ENCODE data around the gene ADRA1B.

The ADRA1B gene

DNA sequence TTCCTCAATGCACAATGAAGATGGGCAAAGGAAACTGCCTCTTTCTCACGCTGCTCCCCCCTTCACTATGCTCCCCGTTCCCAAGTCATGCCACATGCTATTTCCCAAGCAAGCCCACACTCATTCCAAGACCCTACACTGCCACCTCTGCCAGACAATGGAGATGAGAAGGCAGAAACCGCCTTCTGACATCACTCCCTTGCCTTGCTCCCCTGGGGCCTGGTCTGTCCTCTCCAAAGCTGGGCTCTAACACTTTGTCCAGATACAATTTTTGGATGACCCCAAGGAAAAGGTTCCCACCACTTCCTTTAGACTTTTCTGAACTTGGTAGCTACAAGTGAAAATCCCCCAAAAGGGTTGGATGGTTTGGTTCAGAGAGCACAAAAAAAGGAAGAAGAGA, 7.2 kb upstream of the ADRA1B start:
- H3K9me3 Mint-ChIP-seq: no peaks in the 10 kb centered on the region
- no peak for ATAC-seq
- H3K27ac Mint-ChIP-seq: no peak overlapping the region
- H3K36me3 Mint-ChIP-seq: no peaks in the 10 kb centered on the region
- H3K4me3 Mint-ChIP-seq: no peak overlapping the region
- H3K4me1 Mint-ChIP-seq: no peaks in the 10 kb centered on the region
- DNase-seq (ENCODE audit: low spot score in 2 of 2): no peak

GRCh38 chr5:159910207-159910842, 6.0 kb upstream of the ADRA1B start:
- H3K9me3 Mint-ChIP-seq: no peaks in the 10 kb centered on the region
- H3K36me3 Mint-ChIP-seq: no peaks in the 10 kb centered on the region
- DNase-seq (ENCODE audit: low spot score in 2 of 2) (no peak), ATAC-seq (no peak)
- no peak overlapping the region for H3K27ac Mint-ChIP-seq
- peaks cover under 1% of the 10 kb centered on the region for H3K4me1 Mint-ChIP-seq
- H3K4me3 Mint-ChIP-seq: no peak overlapping the region

DNA sequence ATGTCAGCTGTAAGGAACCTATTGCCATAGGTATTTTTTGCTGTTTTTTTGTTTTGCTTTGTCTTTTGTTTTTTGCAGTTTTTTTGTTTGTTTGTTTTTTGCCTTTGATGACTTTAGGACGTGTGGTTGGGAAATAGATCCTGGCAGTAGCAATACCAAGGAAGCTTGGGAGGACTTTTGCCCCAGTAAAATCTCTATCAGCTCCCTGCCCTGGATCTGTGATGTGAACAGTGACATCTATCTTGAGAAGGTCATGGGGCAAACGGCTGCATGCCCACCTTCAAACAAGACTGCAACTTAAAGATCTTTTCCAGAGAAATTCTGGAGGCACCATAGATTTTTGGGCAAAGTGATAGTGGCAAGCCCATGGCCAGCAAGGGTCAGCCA, 5.4 kb upstream of the ADRA1B start:
- Mint-ChIP-seq H3K4me3 (no peak overlapping the region), H3K9me3 (no peaks in the 10 kb centered on the region), H3K27ac (no peak overlapping the region), H3K4me1 (peaks cover 6% of the 10 kb centered on the region), H3K36me3 (no peaks in the 10 kb centered on the region)
- no peak for DNase-seq (ENCODE audit: low spot score in 2 of 2)
- ATAC-seq: no peak

GRCh38 chr5:159911349-159911748, 4.9 kb upstream of the ADRA1B start:
- no peak overlapping the region for H3K4me3 Mint-ChIP-seq
- ATAC-seq: no peak

GRCh38 chr5:159912033-159912800, 4.1 kb upstream of the ADRA1B start:
- Mint-ChIP-seq H3K36me3 (no peaks in the 10 kb centered on the region), H3K9me3 (no peaks in the 10 kb centered on the region), H3K27ac (no peak overlapping the region), H3K4me1 (peaks cover 13% of the 10 kb centered on the region), H3K4me3 (no peak overlapping the region)
- no peak for ATAC-seq
- DNase-seq (ENCODE audit: low spot score in 2 of 2): no peak

More at GRCh38 chr5:159911349-159911748, 4.9 kb upstream of the ADRA1B start:
- no peak for DNase-seq (ENCODE audit: low spot score in 2 of 2)
- Mint-ChIP-seq H3K36me3 (no peaks in the 10 kb centered on the region), H3K9me3 (no peaks in the 10 kb centered on the region), H3K4me1 (peaks cover 7% of the 10 kb centered on the region), H3K27ac (no peak overlapping the region)

GRCh38 chr5:159913048-159913447, 3.2 kb upstream of the ADRA1B start:
- ATAC-seq (no peak), DNase-seq (ENCODE audit: low spot score in 2 of 2) (no peak)
- H3K36me3 Mint-ChIP-seq: no peaks in the 10 kb centered on the region
- H3K4me1 Mint-ChIP-seq: peaks cover 16% of the 10 kb centered on the region
- H3K9me3 Mint-ChIP-seq: no peaks in the 10 kb centered on the region
- H3K27ac Mint-ChIP-seq: no peak overlapping the region
- H3K4me3 Mint-ChIP-seq: no peak overlapping the region

DNA sequence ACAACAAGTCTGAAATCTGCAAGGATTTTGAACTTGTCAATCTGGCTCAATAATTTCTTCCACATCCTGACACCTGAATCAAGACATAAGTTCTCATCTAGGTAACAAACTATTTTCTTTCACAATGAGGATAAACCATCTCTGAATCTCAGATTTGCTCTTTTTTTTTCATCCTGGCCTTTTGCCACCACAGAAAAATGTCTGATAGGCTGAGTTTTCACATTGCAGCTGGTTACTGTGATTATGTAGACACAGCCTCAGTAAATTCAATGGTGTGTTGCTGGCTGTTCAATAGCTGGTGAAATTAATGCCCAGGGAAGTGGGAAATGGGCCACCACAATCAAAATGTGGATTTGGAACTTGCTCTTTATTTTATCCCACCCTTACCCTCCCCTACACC, 2.8 kb upstream of the ADRA1B start:
- no peak for DNase-seq (ENCODE audit: low spot score in 2 of 2)
- H3K4me1 Mint-ChIP-seq: peaks cover 16% of the 10 kb centered on the region
- no peak for ATAC-seq

GRCh38 chr5:159916841-159917761, 819 bp downstream of the ADRA1B start:
- no peak overlapping the region for H3K27ac Mint-ChIP-seq
- H3K4me3 Mint-ChIP-seq: peak overlapping the region; percentile 56
- DNase-seq (ENCODE audit: low spot score in 2 of 2) (no peak), ATAC-seq (no peak)
- H3K4me1 Mint-ChIP-seq: peaks cover 16% of the 10 kb centered on the region
- no peaks in the 10 kb centered on the region for H3K36me3 Mint-ChIP-seq
- no peaks in the 10 kb centered on the region for H3K9me3 Mint-ChIP-seq

More for the DNA sequence above, 2.8 kb upstream of the ADRA1B start:
- Mint-ChIP-seq H3K9me3 (no peaks in the 10 kb centered on the region), H3K36me3 (no peaks in the 10 kb centered on the region), H3K27ac (no peak overlapping the region), H3K4me3 (no peak overlapping the region)

DNA sequence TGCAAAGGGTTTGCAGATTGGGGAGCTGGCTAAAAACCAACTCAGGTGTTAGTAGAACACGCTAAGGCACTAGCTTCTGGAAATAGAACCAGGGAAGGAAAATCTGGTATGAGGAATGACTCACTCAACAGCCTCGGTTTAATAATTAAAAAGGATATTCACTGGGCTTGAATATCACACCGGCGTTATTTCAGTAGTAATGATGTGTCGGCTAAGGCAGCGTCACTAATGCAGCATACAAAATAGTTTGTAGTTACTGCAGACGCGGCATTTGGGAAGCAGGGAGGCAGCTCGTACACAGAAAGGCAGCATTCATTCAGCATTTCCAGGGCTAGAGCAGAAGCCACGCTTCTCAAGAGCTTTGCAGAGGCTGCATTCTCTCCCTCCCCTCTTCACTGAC, 1.7 kb downstream of the ADRA1B start:
- Mint-ChIP-seq H3K4me3 (peak overlapping the region; percentile 56), H3K4me1 (peaks cover 16% of the 10 kb centered on the region), H3K36me3 (no peaks in the 10 kb centered on the region), H3K27ac (no peak overlapping the region), H3K9me3 (no peaks in the 10 kb centered on the region)
- ATAC-seq (no peak), DNase-seq (ENCODE audit: low spot score in 2 of 2) (no peak)

GRCh38 chr5:159921721-159922120, 5.4 kb downstream of the ADRA1B start:
- Mint-ChIP-seq H3K4me3 (no peak overlapping the region), H3K36me3 (no peaks in the 10 kb centered on the region), H3K4me1 (peaks cover 8% of the 10 kb centered on the region), H3K9me3 (no peaks in the 10 kb centered on the region), H3K27ac (no peak overlapping the region)
- ATAC-seq (no peak), DNase-seq (ENCODE audit: low spot score in 2 of 2) (no peak)

- ATAC-seq: peak; percentile 38
- Mint-ChIP-seq H3K36me3 (no peaks in the 10 kb centered on the region), H3K27ac (no peak overlapping the region), H3K9me3 (no peaks in the 10 kb centered on the region), H3K4me3 (no peak overlapping the region), H3K4me1 (no peaks in the 10 kb centered on the region)
- DNase-seq (ENCODE audit: low spot score in 2 of 2): no peak
Observed at GRCh38 chr5:159923008-159923407, 6.7 kb downstream of the ADRA1B start.

DNA sequence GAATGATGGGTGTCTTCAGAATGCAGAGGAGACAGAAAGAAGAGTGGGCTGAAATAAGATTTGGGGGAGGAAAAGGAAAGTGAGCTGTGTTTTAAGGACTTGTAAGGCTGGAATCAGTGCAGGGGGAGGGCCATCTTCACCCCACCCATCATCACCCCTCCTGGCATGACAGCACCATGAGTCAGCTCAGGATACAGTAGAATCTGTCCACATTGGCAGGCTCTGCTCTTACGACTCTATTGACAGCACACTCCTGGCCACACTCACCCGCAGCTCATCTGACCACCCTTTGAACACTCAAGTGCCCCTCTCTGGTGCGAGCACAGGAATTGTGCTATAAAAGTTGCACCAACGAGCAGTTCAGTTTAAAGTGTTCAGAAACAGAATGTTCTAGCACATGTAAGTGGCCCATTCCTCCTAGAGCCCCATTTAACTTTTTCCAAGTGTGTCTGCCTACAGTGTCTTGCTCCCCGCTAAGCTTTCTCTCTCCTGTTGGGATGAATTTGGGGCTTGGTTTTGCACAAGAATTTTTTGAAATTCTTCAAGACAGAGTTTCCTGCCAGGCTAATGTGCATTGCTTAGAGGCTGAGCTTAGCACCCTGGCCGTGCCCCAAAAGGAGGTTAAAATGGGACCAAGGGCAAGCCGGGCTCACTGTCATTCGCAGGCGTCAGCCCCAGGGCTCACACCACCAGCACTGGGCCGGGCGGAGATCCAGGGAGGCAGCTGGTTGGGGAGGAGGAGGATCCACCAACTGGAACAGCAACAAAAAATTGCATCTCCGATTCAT, 12.0 kb downstream of the ADRA1B start:
- Mint-ChIP-seq H3K27ac (no peak overlapping the region), H3K4me1 (peaks cover 3% of the 10 kb centered on the region), H3K36me3 (no peaks in the 10 kb centered on the region), H3K9me3 (no peaks in the 10 kb centered on the region), H3K4me3 (no peak overlapping the region)
- no peak for DNase-seq (ENCODE audit: low spot score in 2 of 2)
- no peak for ATAC-seq

GRCh38 chr5:159929176-159929575, 12.9 kb downstream of the ADRA1B start:
- H3K4me3 Mint-ChIP-seq: no peak overlapping the region
- peaks cover 10% of the 10 kb centered on the region for H3K4me1 Mint-ChIP-seq
- H3K27ac Mint-ChIP-seq: no peak overlapping the region
- H3K36me3 Mint-ChIP-seq: no peaks in the 10 kb centered on the region
- no peaks in the 10 kb centered on the region for H3K9me3 Mint-ChIP-seq
- DNase-seq (ENCODE audit: low spot score in 2 of 2) (no peak), ATAC-seq (no peak)

DNA sequence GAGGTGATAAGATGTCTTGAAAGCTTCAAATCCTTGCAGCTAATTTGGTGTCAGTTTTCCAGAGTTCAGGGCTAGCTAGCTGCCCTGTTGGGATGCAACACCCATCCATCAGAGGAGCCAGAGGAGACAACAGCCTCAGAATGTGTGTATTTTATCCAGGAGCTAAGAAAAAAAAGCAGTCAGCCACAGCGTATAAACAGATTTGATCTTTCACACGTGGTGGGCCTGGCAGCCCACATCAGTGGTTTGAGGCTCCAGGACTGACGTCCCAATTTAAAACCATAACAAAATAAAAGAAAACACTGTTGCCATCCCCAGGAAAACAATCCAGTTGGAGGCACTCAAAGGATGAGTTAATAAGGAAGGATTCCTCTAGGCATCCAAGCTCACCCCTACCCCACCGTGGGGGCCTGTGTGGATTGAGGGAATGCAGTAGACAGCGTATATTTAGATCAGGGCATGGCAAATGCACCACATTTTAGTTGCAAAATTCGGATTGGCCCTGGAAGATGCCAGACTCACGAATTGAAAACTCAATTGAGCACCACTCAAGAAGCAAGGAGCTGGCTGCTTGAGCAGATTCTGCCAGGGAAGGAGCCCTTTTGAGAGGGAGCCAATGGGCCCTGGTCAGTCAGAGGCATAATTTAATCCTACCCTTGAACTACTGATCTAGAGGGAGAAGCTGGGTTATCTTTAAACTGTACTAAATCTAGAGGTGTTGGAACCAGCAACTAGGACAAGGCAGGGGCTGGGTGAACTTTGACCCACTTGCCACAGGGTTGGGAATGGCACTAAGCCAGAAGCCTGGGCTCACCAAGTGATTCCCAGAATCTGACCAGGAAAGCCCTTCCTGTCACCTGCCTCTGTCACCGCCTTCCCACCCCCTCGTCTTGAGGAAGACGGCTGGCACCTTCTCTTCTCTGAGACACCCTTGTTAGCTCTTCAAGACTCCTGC, 17.5 kb downstream of the ADRA1B start:
- H3K4me3 Mint-ChIP-seq: no peak overlapping the region
- no peak for DNase-seq (ENCODE audit: low spot score in 2 of 2)
- H3K4me1 Mint-ChIP-seq: peaks cover 10% of the 10 kb centered on the region
- ATAC-seq: peak; percentile 66
- H3K9me3 Mint-ChIP-seq: no peaks in the 10 kb centered on the region
- H3K36me3 Mint-ChIP-seq: no peaks in the 10 kb centered on the region
- peak overlapping the region; percentile 53 for H3K27ac Mint-ChIP-seq
